Neural crest cell (in vitro differentiated cells): ENCODE measurements around the gene PSMC1. TPM values are rescaled to one million over a fixed set of nuclear protein-coding genes. Genes with fewer than 3 reads are reported as not detected.
"Not testable (repeated sequence)": the region's sequence is repeated elsewhere in the genome, so short reads cannot be mapped to it uniquely, and the experiment has no call there.

Experiments used
- DNase-seq: peaks from one replicate; pipeline ENCODE4 v3.0.0; 2021; ENCODE audit warnings: low read depth, mixed read lengths, low spot score
- H3K27ac Mint-ChIP-seq: one replicate; pipeline ENCODE4 v1.8.0; 2021; ENCODE audit warnings: mild to moderate bottlenecking, mixed read lengths; ENCODE audit not compliant: unreplicated experiment
- H3K27me3 Mint-ChIP-seq: 2 replicates; pipeline ENCODE4 v1.8.0; 2021; ENCODE audit warnings: low read depth, mild to moderate bottlenecking, mixed read lengths
- H3K36me3 Mint-ChIP-seq: 2 replicates; pipeline ENCODE4 v1.8.0; 2021; ENCODE audit warnings: low read depth, mild to moderate bottlenecking, mixed read lengths
- H3K4me1 Mint-ChIP-seq: 2 replicates; pipeline ENCODE4 v1.8.0; 2021; ENCODE audit warnings: mixed read lengths
- H3K4me3 Mint-ChIP-seq: one replicate; pipeline ENCODE4 v1.8.0; 2021; ENCODE audit warnings: mild to moderate bottlenecking, mixed read lengths
- H3K9me3 Mint-ChIP-seq: 2 replicates; pipeline ENCODE4 v1.8.0; 2021; ENCODE audit warnings: mixed read lengths
- CTCF ChIP-seq: fragments of 200-600 bp; sonication (generic); conservative IDR thresholded peaks from 2 replicates; pipeline ENCODE4 v1.5.0; 2021; ENCODE audit warnings: antibody characterized with exemption, mild to moderate bottlenecking
- total RNA-seq: library from RNA; stranded (reverse); gene quantifications from 2 replicates; pipeline ENCODE4 v1.2.1, GENCODE V29; 2021

The PSMC1 gene
- total RNA-seq, 1 donor from 2014 or later = 114 TPM

GRCh38 chr14:90239139-90239538 lies 17.2 kb upstream of the PSMC1 start:
- Mint-ChIP-seq H3K4me1 (no peaks in the 10 kb centered on the region), H3K4me3 (no peak overlapping the region), H3K36me3 (peaks cover 5% of the 10 kb centered on the region), H3K27me3 (peaks cover 44% of the 10 kb centered on the region), H3K9me3 (peaks cover 14% of the 10 kb centered on the region), H3K27ac (no peak overlapping the region)
- DNase-seq = no peak
- TF ChIP-seq CTCF = no peak

GRCh38 chr14:90242444-90242843 lies 13.9 kb upstream of the PSMC1 start:
- H3K4me3 Mint-ChIP-seq = no peak overlapping the region
- H3K9me3 Mint-ChIP-seq = peaks cover 14% of the 10 kb centered on the region
- DNase-seq = no peak
- H3K27ac Mint-ChIP-seq = no peak overlapping the region
- TF ChIP-seq CTCF = no peak
- peaks cover 5% of the 10 kb centered on the region for H3K36me3 Mint-ChIP-seq
- H3K27me3 Mint-ChIP-seq = peaks cover 46% of the 10 kb centered on the region
- no peaks in the 10 kb centered on the region for H3K4me1 Mint-ChIP-seq

GRCh38 chr14:90246936-90247335 lies 9.4 kb upstream of the PSMC1 start:
- Mint-ChIP-seq H3K27ac (no peak overlapping the region), H3K4me1 (no peaks in the 10 kb centered on the region), H3K36me3 (no peaks in the 10 kb centered on the region), H3K27me3 (peaks cover 56% of the 10 kb centered on the region), H3K4me3 (no peak overlapping the region), H3K9me3 (no peaks in the 10 kb centered on the region)
- DNase-seq = no peak
- TF ChIP-seq CTCF = no peak

- H3K4me1 Mint-ChIP-seq, H3K4me3 Mint-ChIP-seq, DNase-seq, H3K36me3 Mint-ChIP-seq, H3K9me3 Mint-ChIP-seq, H3K27ac Mint-ChIP-seq: not testable (repeated sequence)
- H3K27me3 Mint-ChIP-seq = peaks cover 56% of the 10 kb centered on the region
Observed at GRCh38 chr14:90247441-90247840, 8.9 kb upstream of the PSMC1 start.

- peaks cover 62% of the 10 kb centered on the region for H3K27me3 Mint-ChIP-seq
- TF ChIP-seq CTCF = no peak
Observed at GRCh38 chr14:90248594-90248993, 7.8 kb upstream of the PSMC1 start.

GRCh38 chr14:90253826-90254225 lies 2.5 kb upstream of the PSMC1 start:
- no peak overlapping the region for H3K27ac Mint-ChIP-seq
- H3K27me3 Mint-ChIP-seq = peaks cover 41% of the 10 kb centered on the region
- no peak overlapping the region for H3K4me3 Mint-ChIP-seq
- DNase-seq = no peak
- peaks cover 6% of the 10 kb centered on the region for H3K36me3 Mint-ChIP-seq
- TF ChIP-seq CTCF = no peak
- no peaks in the 10 kb centered on the region for H3K9me3 Mint-ChIP-seq
- H3K4me1 Mint-ChIP-seq = peaks cover 29% of the 10 kb centered on the region

More at GRCh38 chr14:90248594-90248993, 7.8 kb upstream of the PSMC1 start:
- no peak for DNase-seq
- Mint-ChIP-seq H3K9me3 (no peaks in the 10 kb centered on the region), H3K4me1 (no peaks in the 10 kb centered on the region), H3K36me3 (no peaks in the 10 kb centered on the region), H3K4me3 (no peak overlapping the region), H3K27ac (no peak overlapping the region)
